SJSA1 (cell line): ENCODE data around the gene GALR1. TPM values are rescaled to one million over a fixed set of nuclear protein-coding genes. Genes with fewer than 3 reads are reported as not detected.
"Not testable (repeated sequence)": the region's sequence is repeated elsewhere in the genome, so short reads cannot be mapped to it uniquely, and the experiment has no call there.

Experiments used
- DNase-seq, 2 experiments: peaks; one replicate each; pipeline ENCODE4 v3.0.0-alpha.2; 2015 to 2020; ENCODE audit warnings: low spot score in 2 of 2, low read depth in 1 of 2
- H3K27ac ChIP-seq: fragments of 250-450 bp; sonication (Bioruptor Pico); 2 replicates; pipeline ENCODE4 v1.5.1; 2020; ENCODE audit warnings: mild to moderate bottlenecking, moderate library complexity
- H3K27me3 ChIP-seq: fragments of 250-450 bp; sonication (Bioruptor Pico); replicated peaks from 2 replicates; pipeline ENCODE4 v1.5.1; 2020; ENCODE audit warnings: mild to moderate bottlenecking, moderate library complexity
- H3K36me3 ChIP-seq: fragments of 250-450 bp; sonication (Bioruptor Pico); 2 replicates; pipeline ENCODE4 v1.5.1; 2020; ENCODE audit warnings: mild to moderate bottlenecking
- H3K4me1 ChIP-seq: fragments of 250-450 bp; sonication (Bioruptor Pico); replicated peaks from 2 replicates; pipeline ENCODE4 v1.6.1; 2021; ENCODE audit warnings: mild to moderate bottlenecking
- H3K4me3 ChIP-seq: fragments of 250-450 bp; sonication (Bioruptor Pico); 2 replicates; pipeline ENCODE4 v1.5.1; 2020; ENCODE audit warnings: mild to moderate bottlenecking
- H3K9me3 ChIP-seq: fragments of 250-450 bp; sonication (Bioruptor Pico); replicated peaks from 2 replicates; pipeline ENCODE4 v1.5.1; 2020; ENCODE audit warnings: mild to moderate bottlenecking
- total RNA-seq: library from RNA; depleted of rRNA; stranded (reverse); fragments of >200 nt; shearing (Covaris generic); gene quantifications from 2 replicates; pipeline ENCODE4 v1.2.3, GENCODE V29; 2014

The GALR1 gene
- total RNA-seq, 1 experiment from 2014 or later = not detected

GRCh38 chr18:77262643-77263465 is 13.2 kb downstream of the GALR1 start:
- Histone ChIP-seq H3K4me3 (no peak overlapping the region), H3K4me1 (no peaks in the 10 kb centered on the region), H3K36me3 (no peaks in the 10 kb centered on the region), H3K27me3 (no peaks in the 10 kb centered on the region), H3K9me3 (no peaks in the 10 kb centered on the region; the same call in 1 of the 2 replicates), H3K27ac (no peak overlapping the region)
- DNase-seq = no peak

- H3K27ac ChIP-seq = no peak overlapping the region
- H3K4me3 ChIP-seq = no peak overlapping the region
- no peaks in the 10 kb centered on the region; the same call in 1 of the 2 replicates for H3K9me3 ChIP-seq
- no peak for DNase-seq
- H3K4me1 ChIP-seq = no peaks in the 10 kb centered on the region
- no peaks in the 10 kb centered on the region for H3K36me3 ChIP-seq
- H3K27me3 ChIP-seq = no peaks in the 10 kb centered on the region
Measured at GRCh38 chr18:77263466-77263763, 13.8 kb downstream of the GALR1 start.

GRCh38 chr18:77267969-77268368 is 18.3 kb downstream of the GALR1 start:
- DNase-seq = no peak
- H3K36me3 ChIP-seq = no peaks in the 10 kb centered on the region
- no peak overlapping the region for H3K4me3 ChIP-seq
- no peaks in the 10 kb centered on the region; the same call in 1 of the 2 replicates for H3K9me3 ChIP-seq
- peaks cover 5% of the 10 kb centered on the region; the same call in 1 of the 2 replicates for H3K27me3 ChIP-seq
- H3K4me1 ChIP-seq = 0 out of 2 replicates have a peak, but pooled peaks cover 6% of the 10 kb centered on the region
- no peak overlapping the region for H3K27ac ChIP-seq

GRCh38 chr18:77268456-77268855 is 18.8 kb downstream of the GALR1 start:
- H3K4me3 ChIP-seq = no peak overlapping the region
- 0 out of 2 replicates have a peak, but pooled peaks cover 6% of the 10 kb centered on the region for H3K4me1 ChIP-seq
- H3K27me3 ChIP-seq = peaks cover 5% of the 10 kb centered on the region; the same call in 1 of the 2 replicates
- no peak overlapping the region for H3K27ac ChIP-seq
- no peaks in the 10 kb centered on the region for H3K36me3 ChIP-seq
- DNase-seq = no peak
- H3K9me3 ChIP-seq = no peaks in the 10 kb centered on the region; the same call in 1 of the 2 replicates

GRCh38 chr18:77271576-77272481 is 22.2 kb downstream of the GALR1 start:
- H3K4me3 ChIP-seq = no peak overlapping the region
- no peaks in the 10 kb centered on the region; the same call in 1 of the 2 replicates for H3K9me3 ChIP-seq
- H3K36me3 ChIP-seq = no peaks in the 10 kb centered on the region
- DNase-seq = no peak
- H3K4me1 ChIP-seq = 0 out of 2 replicates have a peak, but pooled peaks cover 6% of the 10 kb centered on the region
- H3K27me3 ChIP-seq = peaks cover 5% of the 10 kb centered on the region; the same call in 1 of the 2 replicates
- H3K27ac ChIP-seq = no peak overlapping the region

- not testable (repeated sequence) for H3K27ac ChIP-seq, H3K4me3 ChIP-seq, H3K27me3 ChIP-seq, H3K4me1 ChIP-seq, H3K9me3 ChIP-seq, DNase-seq, H3K36me3 ChIP-seq
Measured at GRCh38 chr18:77290841-77291240, 41.2 kb downstream of the GALR1 start.

- Histone ChIP-seq H3K4me3 (no peak overlapping the region), H3K27me3 (no peaks in the 10 kb centered on the region), H3K36me3 (no peaks in the 10 kb centered on the region), H3K4me1 (no peaks in the 10 kb centered on the region), H3K27ac (no peak overlapping the region), H3K9me3 (no peaks in the 10 kb centered on the region)
- no peak for DNase-seq
Measured at GRCh38 chr18:77298172-77298571, 48.5 kb downstream of the GALR1 start.

- H3K9me3 ChIP-seq = no peaks in the 10 kb centered on the region
- DNase-seq = no peak
- no peak overlapping the region for H3K4me3 ChIP-seq
- no peak overlapping the region for H3K27ac ChIP-seq
- H3K27me3 ChIP-seq = no peaks in the 10 kb centered on the region
- no peaks in the 10 kb centered on the region for H3K4me1 ChIP-seq
- no peaks in the 10 kb centered on the region for H3K36me3 ChIP-seq
Measured at GRCh38 chr18:77299706-77300105, 50.1 kb downstream of the GALR1 start.

- H3K9me3 ChIP-seq = no peaks in the 10 kb centered on the region
- no peaks in the 10 kb centered on the region for H3K4me1 ChIP-seq
- no peak overlapping the region for H3K27ac ChIP-seq
- H3K4me3 ChIP-seq = no peak overlapping the region
- no peak for DNase-seq
- H3K27me3 ChIP-seq = no peaks in the 10 kb centered on the region
- H3K36me3 ChIP-seq = no peaks in the 10 kb centered on the region
Measured at GRCh38 chr18:77300579-77300978, 50.9 kb downstream of the GALR1 start.

- no peaks in the 10 kb centered on the region for H3K27me3 ChIP-seq
- H3K4me1 ChIP-seq = no peaks in the 10 kb centered on the region
- H3K4me3 ChIP-seq = no peak overlapping the region
- no peaks in the 10 kb centered on the region for H3K9me3 ChIP-seq
- DNase-seq = no peak
- H3K36me3 ChIP-seq = no peaks in the 10 kb centered on the region
- H3K27ac ChIP-seq = no peak overlapping the region
Measured at GRCh38 chr18:77304268-77304667, 54.6 kb downstream of the GALR1 start.

GRCh38 chr18:77305676-77306075 is 56.0 kb downstream of the GALR1 start:
- DNase-seq = no peak
- Histone ChIP-seq H3K36me3 (no peaks in the 10 kb centered on the region), H3K4me1 (no peaks in the 10 kb centered on the region), H3K27ac (no peak overlapping the region), H3K9me3 (no peaks in the 10 kb centered on the region), H3K4me3 (no peak overlapping the region), H3K27me3 (no peaks in the 10 kb centered on the region)

- H3K27ac ChIP-seq = no peak overlapping the region
- no peak for DNase-seq
- H3K4me3 ChIP-seq = no peak overlapping the region
- H3K27me3 ChIP-seq = no peaks in the 10 kb centered on the region
- no peaks in the 10 kb centered on the region for H3K4me1 ChIP-seq
- no peaks in the 10 kb centered on the region for H3K9me3 ChIP-seq
- no peaks in the 10 kb centered on the region for H3K36me3 ChIP-seq
Measured at GRCh38 chr18:77308216-77308615, 58.6 kb downstream of the GALR1 start.

GRCh38 chr18:77314511-77314910 is 64.9 kb downstream of the GALR1 start:
- no peak for DNase-seq
- H3K4me3 ChIP-seq = no peak overlapping the region
- no peaks in the 10 kb centered on the region; the same call in 1 of the 2 replicates for H3K27me3 ChIP-seq
- no peaks in the 10 kb centered on the region for H3K9me3 ChIP-seq
- peaks cover 13% of the 10 kb centered on the region for H3K4me1 ChIP-seq
- no peak overlapping the region for H3K27ac ChIP-seq
- no peaks in the 10 kb centered on the region for H3K36me3 ChIP-seq

- H3K36me3 ChIP-seq = no peaks in the 10 kb centered on the region
- H3K4me1 ChIP-seq = peaks cover 13% of the 10 kb centered on the region
- H3K9me3 ChIP-seq = no peaks in the 10 kb centered on the region
- H3K27ac ChIP-seq = no peak overlapping the region
- DNase-seq = no peak
- no peaks in the 10 kb centered on the region; the same call in 1 of the 2 replicates for H3K27me3 ChIP-seq
- H3K4me3 ChIP-seq = no peak overlapping the region
Measured at GRCh38 chr18:77314952-77315351, 65.3 kb downstream of the GALR1 start.
